ENCODE results near the gene PTPRM. TPM values are rescaled to one million over a fixed set of nuclear protein-coding genes. Genes with fewer than 3 reads are reported as not detected.
A peak's percentile ranks its signal among the peaks of the same experiment; 100 is the strongest.

The PTPRM gene
- polyA plus RNA-seq, 12 donors = 64.3 to 109 (median 90.1) TPM; not detected in 1

DNA sequence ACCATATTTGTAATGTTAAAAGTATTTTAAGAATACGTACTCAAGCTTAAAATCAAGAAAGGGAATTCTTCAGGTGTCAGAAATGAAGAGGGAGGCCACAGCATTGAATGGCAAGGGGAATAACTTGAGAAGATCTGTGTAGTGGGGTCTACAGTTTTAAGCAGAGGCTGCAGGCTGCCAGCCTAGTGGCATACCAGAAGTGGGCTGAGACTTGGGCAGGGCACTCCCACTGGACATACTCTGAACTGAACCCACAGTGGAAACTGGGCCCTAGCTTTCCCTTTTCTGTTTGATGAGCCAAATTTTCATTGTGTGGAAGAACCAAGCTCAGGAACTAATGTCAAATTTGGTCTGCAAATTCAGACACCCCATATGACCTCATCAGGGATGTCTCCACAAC is 238.8 kb downstream of the PTPRM start:
- DNase-seq = no peak

DNA sequence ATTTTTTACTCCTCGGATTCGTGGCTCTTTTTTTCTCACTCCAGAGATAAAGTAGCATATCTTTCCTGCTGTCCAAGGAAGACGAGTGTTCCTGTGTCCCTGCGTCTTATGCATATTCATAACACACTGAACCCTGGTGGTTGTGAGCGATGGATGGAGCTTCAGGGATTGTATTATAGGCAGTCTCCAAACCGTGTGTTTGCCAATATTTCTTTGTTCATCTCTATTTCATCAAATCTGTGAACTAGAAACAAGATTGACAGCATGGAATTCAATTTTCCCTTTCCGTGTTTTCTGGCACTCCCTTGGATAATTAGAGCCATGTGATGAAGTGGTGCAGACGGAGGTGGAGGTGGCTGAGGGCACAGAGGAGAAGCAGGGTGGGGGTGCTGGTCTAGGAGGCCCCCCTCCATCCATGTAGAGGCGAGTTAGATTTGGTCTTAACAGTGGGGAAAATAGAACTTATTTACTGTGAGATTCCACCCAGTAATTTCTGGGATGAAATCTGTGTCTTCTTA is 240.9 kb downstream of the PTPRM start:
- no peak for DNase-seq

DNA sequence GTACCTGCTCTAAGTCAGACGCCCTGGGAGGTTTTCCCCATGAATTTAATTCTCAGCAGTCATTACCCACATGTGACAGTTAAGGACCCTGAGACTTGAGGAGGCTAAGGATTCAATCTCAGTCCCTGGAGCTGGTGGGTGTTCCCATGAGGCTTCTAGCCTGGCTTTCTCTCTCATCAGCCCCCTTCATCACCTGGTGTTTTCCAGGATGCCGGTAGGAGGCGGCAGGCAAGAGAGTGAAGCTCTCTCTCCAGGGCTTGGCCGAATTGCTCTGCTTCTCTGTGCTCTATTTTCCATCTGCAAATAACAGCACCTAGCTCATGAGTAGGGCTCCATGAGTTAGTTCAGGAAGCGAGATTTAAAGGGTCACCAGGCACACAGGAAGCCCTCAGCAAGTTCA is 241.9 kb downstream of the PTPRM start:
- no peak for DNase-seq

DNA sequence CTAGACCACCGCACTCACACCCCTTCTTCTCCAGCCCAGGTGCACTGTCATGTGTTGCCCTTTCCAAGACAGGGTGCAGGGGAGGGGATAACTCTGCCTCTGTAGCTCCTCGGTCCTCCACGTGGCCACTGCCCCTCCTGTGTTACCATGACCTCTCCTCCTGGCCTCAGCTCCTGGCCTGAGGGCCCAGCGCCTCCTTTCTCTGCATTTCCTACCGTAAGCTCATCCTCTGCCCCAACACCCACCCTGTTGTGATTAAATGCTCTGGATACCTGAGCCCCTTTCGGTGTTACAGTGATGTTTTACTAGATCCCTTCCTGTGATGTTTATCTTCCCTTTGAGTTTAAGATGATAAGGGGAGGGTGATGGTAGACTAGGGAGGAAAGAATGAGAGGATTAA is 242.3 kb downstream of the PTPRM start:
- no peak for DNase-seq

DNA sequence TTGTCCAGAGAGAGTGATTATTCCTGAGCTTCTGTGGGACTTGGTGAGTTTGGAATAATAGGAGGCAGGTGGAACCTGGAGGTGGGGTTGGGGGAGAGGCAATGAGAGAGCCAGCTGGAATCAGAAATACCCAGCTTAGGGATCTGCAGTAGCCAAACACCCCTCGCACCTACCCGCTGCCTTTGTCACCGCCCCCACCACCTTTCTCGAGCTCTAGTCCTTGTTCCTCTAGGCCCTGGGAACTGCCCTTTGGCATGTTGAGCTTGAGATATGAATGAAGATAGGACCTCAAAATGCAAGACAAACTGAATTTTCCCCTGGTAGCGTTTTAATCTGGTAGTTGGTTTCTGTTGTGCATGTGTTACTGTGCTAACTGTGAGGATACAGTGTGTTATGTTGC is 242.9 kb downstream of the PTPRM start:
- no peak for DNase-seq

DNA sequence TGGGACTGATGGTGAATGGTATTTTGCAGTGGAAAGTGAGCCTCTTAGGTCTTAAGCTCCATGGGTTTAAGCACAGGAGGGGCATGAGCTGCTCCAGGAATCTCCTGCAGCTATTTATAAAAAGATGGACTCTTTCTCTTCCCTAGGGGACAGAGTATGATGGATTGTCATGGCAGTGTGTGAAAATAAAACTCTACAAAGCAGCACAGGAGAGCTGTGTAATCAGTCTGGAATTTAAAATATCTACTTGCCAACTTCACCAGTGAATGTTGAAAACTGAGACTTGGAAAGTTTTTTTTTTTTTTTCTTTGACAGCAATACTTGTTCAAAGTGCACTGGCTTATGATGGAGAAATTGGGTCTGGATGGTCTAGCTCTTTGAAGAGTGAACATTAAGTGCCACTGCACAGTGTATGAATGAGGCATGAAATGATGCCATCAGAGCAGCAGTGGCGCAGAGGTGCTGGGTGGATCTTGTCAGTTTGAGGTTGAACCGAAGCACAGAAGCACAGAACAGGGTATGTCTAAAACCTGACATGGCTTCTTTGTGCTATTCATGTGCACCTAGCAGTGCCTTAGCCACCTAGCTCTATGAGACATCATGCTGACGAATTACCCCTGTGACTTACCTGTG is 245.4 kb downstream of the PTPRM start:
- no peak for DNase-seq

DNA sequence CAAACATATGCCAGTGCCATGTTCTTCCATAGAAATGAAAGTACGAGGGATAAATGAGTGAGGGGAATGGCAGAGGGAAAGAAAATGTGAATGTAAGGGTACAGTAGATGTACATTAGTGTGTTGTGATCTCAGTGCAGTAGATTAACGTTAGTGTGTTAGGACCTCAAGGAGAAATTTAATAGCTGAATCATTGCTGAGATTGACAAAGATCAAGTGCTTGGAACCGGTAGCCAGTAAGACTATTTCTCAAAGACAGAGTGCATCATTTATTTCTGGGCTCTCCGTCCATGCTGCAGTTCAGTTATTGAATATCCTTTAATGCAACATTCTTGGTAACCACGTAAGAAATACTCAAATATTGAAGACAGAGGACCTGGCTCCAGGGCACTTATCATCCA is 246.0 kb downstream of the PTPRM start:
- DNase-seq = no peak

DNA sequence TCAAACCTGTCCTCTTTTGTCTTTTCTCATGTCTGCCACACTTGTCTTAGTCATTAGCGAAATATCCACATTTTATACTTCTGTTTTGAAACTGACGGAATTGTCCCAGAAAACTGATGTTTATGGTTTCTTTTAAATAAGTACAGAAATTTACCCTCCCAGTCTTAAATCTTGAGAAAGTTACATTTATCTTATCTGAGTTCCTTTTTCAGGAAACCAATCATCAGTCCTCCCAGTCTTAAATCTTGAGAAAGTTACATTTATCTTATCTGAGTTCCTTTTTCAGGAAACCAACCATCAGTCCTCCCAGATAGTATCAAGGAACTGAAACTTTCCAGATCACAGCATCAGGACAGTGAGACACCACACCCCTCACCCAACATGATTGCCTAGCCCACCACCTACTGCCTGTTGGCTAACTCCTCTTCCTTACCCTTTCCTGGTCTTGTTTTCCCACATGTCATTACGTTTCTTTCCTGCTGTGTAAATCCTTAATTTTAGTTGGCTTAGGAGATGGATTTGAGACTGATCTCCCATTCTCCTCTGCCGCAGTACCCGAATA is 247.7 kb downstream of the PTPRM start:
- DNase-seq = no peak

DNA sequence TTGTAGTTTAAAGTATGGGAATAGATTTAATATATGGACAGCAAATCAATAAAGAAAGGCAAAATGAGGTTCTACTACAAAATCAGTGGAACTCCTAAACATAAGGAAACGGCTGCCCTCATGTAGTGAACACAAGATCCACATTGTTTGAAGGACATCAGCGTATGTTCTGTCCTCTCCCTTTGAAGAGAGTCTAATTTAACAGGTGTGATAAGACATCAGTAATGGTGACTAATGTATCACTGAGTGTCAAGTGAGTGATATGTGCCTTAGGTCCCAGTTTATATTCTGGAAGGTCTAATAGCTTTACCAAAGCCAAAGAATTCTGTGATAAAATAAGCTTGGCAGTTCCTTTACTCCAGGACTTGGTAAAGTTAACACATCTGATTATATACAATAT is 248.7 kb downstream of the PTPRM start:
- no peak for DNase-seq

DNA sequence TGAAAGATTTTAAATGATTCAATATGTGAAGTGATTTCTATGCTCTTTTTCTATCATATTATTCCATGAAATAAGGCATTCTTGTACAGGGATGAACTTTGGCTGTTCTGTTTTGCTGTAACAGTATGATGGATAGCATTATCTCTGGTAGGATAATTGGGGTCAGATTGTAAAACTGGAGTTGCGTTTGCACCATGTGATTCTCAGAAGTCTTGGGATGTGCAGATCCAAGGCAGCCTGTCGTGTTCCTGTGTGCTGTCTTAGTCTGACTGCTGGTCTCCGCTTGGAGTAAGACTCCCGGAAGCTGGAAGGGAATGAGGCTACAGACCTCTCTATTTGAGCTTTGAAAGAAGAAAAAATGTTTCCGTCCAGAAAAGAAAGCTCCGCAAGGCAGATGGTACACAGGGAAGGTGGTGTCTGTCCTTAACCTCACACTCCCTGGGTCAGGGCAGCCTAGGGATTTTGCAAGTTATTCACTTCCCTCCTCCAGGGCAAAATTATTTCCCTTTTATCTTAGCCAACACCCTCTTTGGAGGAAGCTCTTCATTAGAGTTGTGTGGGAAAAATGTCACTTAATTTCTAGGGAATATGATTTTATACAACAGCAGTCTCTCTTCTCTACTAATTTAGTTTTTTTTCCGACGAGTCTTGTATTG is 250.6 kb downstream of the PTPRM start:
- peak; percentile 49 for DNase-seq

DNA sequence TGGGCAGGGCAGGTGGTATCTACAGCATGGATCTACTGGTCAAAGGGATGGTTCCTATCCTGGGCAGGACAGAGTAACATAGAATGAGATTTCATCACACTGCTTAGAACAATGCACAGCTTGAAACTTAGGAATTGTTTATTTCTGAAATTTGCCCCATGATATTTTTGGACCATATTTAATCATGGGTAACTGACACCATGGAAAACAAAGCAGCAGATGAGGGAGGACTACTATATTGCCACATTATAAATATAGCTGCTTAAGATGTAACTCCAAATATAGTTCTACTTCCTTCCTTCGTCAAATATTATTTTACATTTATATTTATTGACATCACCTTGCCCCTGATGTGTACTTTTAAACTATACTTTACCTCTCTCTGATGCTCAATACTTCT is 254.7 kb downstream of the PTPRM start:
- no peak for DNase-seq

DNA sequence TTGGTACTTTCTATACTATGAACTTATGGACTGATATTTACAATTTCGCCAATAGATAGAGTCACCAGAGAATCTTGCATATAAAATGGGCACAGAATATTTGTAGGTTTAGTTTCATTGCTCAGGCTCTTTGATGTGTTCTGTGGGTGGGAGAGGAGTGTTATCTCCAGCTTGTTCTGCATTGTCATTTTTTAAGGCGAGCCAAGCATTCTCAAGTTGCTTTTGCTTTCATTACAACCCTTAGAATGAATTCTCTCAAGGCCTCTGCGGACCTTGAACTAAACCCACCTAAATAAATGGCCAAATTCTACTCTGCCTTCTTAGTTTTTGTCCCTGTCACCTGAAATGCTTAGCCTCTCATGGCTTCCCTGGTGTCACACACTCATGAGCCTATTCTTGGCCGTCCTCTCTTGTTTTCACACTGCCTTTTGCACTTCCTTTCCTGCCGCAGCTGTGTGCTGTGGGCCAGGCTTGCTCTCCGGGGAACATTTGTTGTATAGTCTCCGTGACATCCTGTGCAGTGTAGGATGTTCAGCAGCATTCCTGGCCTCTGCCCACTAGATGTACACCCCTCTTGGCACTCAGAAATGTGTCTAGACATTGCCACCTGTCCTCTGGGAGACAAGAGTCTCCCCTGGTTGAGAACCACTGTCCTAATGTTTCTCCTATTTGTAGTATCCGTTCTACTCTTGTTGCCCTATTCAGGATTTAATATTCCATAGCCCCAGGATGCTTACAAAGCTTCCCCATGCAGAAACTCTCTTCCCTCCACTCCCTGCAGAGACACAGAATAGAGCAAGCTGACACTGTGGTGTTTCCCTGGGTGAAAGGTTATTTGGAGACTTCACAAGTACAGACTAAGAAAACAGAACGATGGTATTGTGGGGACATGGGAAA is 255.6 kb downstream of the PTPRM start:
- DNase-seq = no peak

DNA sequence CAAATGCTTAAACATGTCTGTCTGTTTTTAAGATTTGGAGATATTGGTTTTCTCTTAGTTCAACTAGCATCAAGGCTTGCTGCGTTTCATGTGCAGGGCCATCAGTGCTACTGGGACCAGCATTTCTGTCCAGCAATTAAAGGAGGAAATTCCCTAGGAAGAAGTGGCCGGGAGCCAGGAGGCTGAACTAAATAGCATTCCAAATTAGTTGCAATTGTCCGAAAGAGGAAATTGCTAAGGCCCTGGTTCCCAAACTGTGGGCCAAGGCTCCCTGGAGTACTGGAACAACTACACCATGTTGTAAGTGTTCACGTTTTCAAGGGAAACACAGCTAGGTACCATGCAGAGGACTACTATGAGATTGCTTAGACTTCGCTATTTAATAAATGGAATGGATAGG is 257.9 kb downstream of the PTPRM start:
- peak; percentile 38 for DNase-seq

DNA sequence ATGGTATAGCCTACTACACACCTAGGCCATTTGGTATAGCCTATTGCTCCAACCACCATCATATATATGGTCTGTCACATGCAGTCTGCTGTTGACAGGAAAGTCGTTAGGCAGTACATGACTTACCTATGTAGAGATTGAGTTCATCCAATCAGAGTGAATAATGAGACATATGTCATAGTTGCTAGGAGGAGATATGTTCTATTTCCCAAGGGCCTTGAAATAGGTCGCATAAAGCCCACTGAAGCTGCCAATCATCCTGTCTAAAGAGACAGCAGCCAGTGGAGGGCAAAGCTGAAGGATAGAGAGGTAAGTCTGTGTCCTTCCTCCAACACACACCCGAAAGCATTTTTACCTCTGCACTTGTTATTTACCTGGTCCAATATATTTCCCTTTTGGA is 263.4 kb downstream of the PTPRM start:
- no peak for DNase-seq

DNA sequence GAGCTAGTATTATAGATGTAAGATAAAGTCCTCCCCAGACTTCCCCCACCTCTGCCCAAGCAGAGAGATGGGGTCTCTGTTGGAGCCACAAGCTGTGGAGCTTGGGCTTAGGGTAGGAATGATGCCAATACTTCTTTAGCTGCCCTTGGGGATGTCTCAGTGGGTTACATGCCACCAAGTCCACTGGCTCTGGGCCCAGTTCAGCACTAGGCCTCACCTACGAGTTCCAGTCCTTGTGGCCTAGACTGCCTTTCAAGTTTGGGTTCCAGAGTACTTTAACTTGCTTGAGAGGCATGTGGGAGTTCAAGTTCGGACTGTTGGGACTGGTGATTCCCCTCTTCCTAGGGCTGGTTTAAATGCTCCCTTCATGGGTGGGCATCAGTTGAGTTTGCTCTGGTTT is 272.4 kb downstream of the PTPRM start:
- no peak for DNase-seq

DNA sequence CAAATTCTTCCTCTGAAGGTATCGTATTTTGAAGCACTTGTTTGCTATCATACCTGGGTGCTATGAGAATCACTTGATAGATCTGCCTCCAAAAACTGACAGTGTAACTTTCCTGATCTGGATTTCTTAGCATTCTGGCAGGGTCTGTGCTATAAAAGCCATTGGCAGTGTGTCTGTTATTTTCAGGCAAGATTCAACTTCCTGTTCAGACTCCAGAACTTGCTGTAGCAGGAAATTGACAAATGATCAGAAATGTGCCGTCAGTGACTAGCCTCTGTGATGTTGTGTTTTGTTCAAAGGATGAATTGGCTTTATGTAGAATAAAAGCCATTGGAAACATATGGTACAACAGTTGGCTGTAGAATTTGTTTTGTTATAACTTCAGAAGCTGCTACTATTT is 273.3 kb downstream of the PTPRM start:
- DNase-seq = no peak

DNA sequence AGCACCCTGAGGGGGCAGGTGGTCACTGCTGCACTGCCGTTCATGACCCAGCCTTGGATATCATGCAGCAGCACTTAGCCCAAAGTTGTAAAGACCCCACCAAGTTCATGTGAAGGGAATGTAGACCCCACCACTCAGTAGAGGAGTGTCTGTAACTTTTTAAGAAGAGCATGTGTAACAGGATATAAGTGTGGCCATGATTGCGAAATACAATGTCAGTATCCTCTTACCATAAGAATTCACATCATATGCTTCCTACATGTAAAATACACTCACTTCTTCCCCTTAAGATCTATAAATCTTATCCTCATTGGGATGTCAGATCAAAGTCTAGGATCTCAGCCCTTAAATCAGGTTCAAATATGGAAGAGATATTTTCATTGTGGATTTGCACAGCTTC is 276.9 kb downstream of the PTPRM start:
- DNase-seq = no peak

DNA sequence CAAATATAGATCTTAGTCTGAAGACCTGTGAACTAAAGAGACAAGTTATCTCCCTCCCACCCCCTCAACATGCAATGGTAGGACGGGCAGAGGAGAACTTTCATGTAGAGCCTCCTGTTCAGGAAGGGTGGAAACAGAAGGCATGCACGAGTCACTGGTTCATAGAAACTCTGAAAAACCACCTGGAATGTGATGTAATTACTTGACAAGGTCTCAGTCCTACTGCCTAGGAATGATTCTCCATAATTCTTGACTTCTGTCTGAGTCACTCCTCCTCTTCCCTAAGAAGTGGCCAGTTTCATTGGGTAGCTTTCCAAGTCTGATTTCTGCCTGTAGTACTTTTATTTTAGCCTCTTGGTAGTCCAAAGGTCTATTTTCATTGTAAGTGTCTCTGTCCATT is 277.3 kb downstream of the PTPRM start:
- DNase-seq = no peak

DNA sequence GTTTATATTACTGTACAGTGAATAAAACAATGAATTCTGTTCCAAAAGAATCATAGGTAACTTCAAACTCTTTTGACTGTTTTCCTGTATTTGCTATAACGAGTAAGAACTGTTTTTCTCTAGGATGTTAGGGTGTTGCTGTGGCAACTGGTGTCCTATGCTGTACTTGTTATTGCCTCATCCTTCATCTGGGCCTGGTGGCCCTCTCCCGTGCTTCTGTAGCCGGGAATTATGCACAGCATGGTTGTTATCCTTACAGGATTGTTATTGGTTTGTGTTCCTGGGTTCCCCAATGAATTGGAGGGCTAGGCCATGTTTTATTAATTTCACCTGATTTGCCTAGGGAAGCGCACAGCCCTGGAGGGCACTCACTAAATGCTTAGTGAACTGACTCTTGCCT is 279.2 kb downstream of the PTPRM start:
- DNase-seq = no peak

DNA sequence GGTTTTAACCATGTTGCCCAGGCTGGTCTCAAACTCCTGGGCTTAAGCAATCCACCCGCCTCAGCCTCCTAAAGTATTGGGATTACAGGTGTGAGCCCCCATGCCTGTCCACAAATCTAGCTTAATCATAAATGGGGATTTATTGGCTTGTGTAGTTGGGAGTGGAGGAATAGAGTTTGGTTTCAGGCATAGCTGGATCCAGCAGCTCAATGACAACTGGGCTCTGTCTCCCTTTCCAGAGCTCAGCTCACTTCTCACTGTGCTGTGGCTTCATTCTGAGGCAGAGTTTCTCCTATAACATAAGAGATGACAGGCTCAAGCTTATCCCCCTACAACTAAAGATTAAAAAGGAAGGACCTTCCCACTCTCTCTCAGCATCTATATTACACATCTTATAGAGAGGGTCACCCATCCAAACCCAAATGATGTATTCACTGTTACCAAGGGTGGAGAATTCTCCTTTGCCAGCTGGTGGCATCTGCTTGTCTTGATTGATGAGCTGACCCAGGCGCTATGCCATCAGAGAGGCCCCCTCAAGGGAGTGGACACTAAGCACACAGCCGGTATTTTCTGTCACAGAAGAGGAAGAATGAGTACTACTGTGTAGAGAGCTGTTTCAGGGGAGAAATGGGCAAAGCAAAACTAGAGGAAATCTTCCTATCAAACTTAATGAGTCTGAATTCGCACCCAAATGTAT is 280.4 kb downstream of the PTPRM start:
- DNase-seq = no peak

DNA sequence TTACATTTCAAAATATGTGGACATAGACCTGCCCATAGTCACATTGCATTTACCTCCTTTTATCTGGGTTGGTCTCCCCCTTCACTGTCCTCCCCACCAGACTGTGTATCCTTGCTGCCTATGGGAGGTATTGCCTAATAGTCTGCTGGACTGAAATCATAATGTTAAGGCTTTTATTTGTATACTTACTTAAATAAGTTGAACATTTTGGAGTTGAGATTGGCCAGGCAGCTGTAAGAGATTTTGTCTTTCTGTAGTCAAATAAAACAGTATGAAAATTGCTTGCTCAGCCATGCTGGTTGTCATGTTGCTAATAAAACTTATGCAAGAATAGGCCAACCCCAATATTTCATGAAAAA is 280.9 kb downstream of the PTPRM start:
- no peak for DNase-seq

DNA sequence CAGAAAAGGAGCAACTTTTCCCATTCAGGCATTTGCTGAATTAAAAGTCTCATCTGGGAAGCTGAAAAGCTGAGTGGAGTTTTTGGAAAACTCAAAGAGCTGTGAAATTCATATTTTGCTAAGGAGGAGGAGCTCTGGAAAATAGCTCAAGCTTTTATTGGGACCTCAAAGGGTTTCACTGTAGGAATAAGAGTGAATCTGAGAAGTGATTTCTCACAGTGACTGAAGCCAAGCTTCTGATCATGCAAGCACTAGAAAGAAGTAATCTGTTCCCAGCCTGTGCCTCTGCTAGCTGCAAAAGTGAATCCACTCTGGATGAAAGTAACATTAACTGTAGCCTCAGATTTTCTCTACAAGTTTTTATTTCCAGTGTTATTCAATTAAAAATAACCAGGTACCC is 283.3 kb downstream of the PTPRM start:
- no peak for DNase-seq

Measured in muscle of arm (tissue), 12 donors.